ENCODE data around the gene CYRIA.

GRCh38 chr2:16640867-16641266, 24.8 kb downstream of the CYRIA start:
- TF ChIP-seq CTCF (IDR thresholded peaks at IDR 0.05) (no peak), POLR2A (IDR thresholded peaks at IDR 0.05) (no peak)

All from heart left ventricle (tissue), 13 donors.